ENCODE results near the gene TLCD4.

DNA sequence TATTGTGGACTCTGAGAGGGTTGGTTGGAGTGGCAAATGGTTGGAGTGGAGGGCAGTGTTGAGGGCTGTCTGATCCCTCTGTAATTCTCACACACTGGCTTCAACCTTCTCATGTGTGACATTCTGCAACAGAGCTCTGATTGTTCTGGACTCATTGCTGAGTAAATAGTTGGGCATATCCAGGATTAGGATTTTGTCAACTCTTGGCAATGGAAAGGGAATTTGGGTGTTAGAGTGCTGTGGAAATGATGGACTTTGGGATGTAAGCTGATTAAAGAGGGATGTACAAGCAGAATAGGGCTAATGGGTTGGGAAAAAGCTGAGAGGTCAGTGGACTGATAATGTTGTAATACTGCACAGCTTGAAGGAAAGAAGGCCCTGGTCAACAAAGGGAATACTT, 16.5 kb downstream of the TLCD4 start:
- TF ChIP-seq FOXM1 (IDR thresholded peaks at IDR 0.05; ENCODE audit: borderline replicate concordance), result no peak
- TF ChIP-seq FOXA1 (IDR thresholded peaks at IDR 0.05), result no peak
- TF ChIP-seq ELF4 (IDR thresholded peaks at IDR 0.05), result no peak
- TF ChIP-seq SP1 (IDR thresholded peaks at IDR 0.05), result no peak
- no peak for TF ChIP-seq PKNOX1 (IDR thresholded peaks at IDR 0.05)
- no peak for TF ChIP-seq BHLHE40 (IDR thresholded peaks at IDR 0.05; ENCODE audit: borderline replicate concordance)
- TF ChIP-seq FOXK2 (IDR thresholded peaks at IDR 0.05), result no peak
- no peak for TF ChIP-seq ZNF384 (IDR thresholded peaks at IDR 0.05)
- no peak for TF ChIP-seq TARDBP (IDR thresholded peaks at IDR 0.05)
- TF ChIP-seq L3MBTL2 (conservative IDR thresholded peaks at IDR 0.05), result no peak
- TF ChIP-seq SUZ12 (IDR thresholded peaks at IDR 0.05), result no peak
- no peak for TF ChIP-seq NFRKB (IDR thresholded peaks at IDR 0.05)
- no peak for TF ChIP-seq CTBP1 (IDR thresholded peaks at IDR 0.05; ENCODE audit: borderline replicate concordance)
- TF ChIP-seq HDGF (IDR thresholded peaks at IDR 0.05; ENCODE audit: borderline replicate concordance), result no peak

Data from HEK293T (cell line).